Activated T-cell treated with anti-CD3 and anti-CD28 coated beads, Interleukin-2, amount 50 U/mL, for 1 hour (primary cell): ENCODE measurements around the gene HOXC12.

ENCODE experiments used
- DNase-seq: peaks from one replicate; pipeline ENCODE4 v3.0.0-alpha.2; 2020

HOXC12 gene, protein sequence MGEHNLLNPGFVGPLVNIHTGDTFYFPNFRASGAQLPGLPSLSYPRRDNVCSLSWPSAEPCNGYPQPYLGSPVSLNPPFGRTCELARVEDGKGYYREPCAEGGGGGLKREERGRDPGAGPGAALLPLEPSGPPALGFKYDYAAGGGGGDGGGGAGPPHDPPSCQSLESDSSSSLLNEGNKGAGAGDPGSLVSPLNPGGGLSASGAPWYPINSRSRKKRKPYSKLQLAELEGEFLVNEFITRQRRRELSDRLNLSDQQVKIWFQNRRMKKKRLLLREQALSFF

GRCh38 chr12:53954694-53955035 is at the start of gene HOXC12:
HOXC12 (plus strand) TSS chr12:53954903; CDS start chr12:53954930, 27 bp downstream.
- no peak for DNase-seq

- DNase-seq: no peak
Observed at GRCh38 chr12:53907103-53907502, 47.6 kb upstream of the HOXC12 start.

DNA sequence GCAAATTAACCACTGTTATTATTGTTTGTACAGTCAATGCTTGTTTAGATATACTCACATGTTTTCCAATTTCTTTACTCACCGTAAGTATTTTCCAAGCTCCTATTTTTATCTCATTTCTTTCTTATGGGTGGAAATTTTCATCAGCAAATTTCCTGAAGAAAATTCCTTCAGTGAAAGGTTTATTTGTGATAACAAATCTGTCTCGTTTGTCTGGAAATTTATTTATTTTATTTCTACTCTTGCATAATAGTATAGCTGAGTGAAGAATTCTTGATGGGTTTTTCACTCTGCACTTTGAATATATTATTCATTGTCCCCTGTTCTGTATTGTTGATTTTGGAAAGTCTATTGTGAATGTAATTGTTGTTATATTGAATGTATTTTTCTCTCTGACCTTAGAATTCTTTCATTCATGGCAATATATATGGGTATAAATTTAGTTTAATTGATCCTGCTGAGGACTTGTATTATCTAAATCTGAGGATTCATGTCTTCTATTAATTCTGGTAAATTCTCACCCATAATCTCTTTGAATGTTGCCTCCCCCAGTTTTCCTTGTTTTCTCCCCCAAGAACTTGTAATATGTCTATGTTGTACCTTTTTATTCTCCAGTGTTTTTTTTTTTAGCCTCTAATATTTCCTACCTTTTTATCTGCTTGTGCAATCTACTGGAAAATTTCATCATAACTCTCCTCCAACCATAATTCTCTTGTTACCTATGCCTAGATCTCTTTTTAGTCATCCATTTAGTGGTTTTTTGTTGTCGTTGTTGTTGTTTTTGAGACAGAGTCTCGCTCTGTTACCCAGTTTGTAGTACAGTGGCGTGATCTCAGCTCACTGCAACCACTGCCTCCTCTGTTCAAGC is 37.7 kb upstream of the HOXC12 start:
- DNase-seq: no peak

GRCh38 chr12:53924521-53925405 is 29.9 kb upstream of the HOXC12 start:
- no peak for DNase-seq

GRCh38 chr12:53927220-53928029 is 27.3 kb upstream of the HOXC12 start:
- no peak for DNase-seq

DNA sequence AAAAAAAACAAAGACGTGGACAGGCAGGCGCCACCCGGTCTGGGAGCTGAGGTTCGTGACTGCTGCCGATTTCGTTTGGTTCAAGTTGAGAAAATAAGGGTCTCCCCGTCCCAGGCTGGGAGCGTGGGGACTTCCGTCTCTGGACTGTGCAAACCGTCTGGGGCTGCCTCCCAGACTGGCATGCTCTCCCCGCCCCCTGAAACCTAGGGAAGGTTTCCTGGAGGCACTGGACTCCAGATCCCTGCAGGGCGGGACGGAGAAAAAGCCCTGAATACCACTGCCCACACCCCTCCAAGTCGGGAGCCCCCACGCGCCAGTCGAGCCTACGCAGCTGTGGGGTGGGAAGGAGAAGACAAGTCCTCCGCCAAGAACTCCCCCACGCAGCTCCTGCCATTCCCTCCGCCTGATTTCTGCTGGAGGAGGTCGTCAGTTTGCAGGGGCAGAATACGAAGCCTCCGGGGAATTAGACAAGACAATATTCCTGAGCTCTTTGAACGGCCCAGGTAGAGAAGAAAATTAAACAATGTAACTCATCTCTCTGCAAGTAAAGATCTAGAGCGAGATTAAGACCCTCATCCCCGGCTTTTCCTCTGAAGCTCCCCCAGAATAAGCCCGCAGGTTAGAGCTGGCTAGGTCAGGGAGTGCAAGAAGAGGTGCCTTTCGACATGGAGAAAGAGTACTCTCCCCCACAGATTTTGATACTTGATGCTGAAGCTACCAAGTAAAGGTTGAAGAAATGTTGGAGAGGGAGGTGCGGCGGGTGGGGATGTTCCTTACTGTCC is 26.5 kb upstream of the HOXC12 start:
- DNase-seq: no peak

GRCh38 chr12:53929527-53929926 is 25.2 kb upstream of the HOXC12 start:
- no peak for DNase-seq

DNA sequence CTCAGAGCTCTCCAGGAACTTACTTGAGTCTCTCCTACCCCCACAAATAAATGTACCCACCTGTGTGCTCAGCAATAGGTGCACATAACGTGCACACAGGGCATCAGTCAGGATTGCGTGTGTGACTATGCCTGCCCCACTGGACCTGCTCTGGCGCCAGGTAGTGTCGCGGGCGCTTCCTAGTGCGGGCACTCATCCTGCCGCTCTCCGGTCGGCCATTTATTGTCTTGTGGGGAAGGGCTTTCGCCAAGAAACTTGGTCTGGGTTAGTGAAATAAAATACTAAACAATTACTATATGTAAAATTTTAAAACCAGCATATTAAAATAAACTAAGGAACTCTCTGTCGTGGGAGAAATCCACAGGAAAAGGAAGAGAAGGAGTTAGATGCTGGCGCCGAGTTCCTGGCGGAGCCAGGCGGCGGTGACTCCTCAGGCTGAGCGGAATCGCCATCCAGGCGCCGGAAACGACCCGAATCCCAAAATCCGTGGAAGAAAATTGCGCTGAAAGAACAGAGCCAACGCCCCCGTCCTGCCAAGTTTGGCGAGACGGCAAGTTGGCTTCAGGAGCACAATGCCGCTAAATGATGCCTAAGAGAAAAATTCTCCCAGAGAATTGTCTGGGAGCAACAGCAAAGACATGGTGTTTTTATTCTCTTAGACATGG is 24.0 kb upstream of the HOXC12 start:
- DNase-seq: no peak

- no peak for DNase-seq
Observed at GRCh38 chr12:53931844-53932581, 22.7 kb upstream of the HOXC12 start.

- no peak for DNase-seq
Observed at GRCh38 chr12:53932915-53933314, 21.8 kb upstream of the HOXC12 start.

DNA sequence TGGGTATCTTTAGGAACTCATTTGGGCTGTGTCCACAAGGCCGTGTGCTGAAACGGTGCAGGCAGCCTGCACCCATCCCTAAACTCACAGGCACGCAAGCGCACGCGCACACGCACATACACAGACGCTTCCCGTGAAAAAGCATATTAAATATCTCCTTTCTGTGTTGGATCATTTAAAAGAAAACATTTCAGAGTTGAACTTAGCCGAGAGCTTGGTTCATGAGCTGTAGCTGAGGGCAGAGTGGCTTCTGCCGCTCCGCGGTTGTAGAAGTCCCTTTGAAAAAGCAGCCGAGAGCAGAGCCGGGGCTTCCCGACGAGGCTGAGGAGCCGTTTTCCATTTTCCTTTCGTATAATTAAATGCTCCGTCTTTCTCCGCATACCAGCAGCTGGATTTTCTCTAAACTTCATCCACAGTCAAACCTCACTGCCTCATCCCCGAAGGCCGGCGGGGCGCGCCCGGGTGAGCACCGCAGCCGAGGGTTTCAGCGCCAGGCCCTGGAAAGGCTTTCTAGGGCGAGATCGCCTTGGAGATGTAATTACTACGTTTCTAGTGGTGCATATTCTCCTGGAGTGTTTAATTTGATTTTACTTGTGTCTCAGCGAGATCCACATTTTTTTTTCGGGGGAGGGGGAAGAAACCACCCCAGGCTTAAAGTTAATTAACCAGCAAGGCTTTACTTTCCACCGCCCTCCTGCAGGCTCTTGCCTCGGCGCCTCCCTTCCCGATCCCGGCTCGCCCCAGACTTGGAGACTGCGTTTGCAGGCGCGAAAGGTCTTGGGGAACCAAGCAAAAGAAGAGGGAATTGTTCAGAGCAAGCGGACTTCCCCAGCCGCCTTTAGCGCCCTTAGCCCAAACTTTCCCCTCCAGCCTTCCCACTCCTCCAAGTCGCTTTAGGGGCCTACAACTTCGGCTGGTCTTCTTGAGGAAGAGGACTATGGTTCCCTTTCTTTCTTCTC is 19.0 kb upstream of the HOXC12 start:
- DNase-seq: no peak

DNA sequence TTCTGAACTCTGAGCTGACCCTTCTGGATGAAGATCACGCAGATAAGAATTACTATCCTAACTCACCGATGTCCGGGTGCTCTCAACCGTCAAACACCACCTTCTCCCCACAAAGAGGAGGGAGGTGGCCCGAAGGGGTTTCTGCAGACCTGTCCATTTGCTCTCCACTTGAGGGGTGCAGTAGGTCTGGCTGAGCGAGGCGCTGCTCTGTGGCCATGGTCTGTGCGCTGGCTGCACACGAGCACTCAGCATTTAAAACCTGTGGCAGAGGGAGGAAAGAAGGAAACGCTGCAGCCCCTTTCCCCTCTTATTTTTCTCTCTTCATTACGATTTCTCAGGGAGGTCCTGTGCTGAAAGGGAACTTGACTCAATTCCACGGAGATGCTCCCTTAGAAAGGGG is 17.6 kb upstream of the HOXC12 start:
- DNase-seq: no peak

DNA sequence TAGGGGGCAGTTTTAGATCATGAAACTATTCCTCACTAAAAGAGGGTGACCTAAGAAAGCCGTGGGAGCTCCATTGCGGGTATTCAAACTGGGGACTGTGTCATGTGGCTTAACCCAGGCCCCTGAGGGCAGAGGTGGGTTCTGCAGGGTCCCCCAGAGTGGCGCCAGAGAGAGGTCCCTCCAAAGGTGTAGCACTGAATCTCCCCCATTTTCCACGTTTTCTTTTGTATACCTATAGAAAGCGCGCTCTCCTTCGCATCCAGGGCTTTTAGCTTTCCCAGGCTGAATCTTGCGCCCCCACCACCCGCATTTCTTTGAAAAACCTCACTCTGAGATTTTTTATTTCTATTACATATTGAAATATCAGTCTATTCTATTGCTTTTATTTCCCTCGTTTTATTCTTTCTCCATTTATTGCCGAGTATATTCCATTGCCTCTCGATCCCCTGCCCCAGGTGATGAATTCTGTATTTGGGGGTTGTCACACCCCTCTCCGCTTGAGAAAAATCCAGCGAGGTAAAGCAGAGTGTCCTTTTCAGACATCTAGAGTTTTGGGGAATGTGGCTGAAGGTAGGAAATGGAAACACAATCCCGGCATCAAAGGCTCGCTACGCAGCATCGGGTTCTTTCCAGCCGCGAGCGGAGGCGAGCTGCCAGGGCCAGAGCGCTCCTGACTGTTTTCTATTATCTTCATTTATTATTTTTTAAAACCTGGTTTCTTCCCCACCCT is 16.9 kb upstream of the HOXC12 start:
- DNase-seq: no peak

DNA sequence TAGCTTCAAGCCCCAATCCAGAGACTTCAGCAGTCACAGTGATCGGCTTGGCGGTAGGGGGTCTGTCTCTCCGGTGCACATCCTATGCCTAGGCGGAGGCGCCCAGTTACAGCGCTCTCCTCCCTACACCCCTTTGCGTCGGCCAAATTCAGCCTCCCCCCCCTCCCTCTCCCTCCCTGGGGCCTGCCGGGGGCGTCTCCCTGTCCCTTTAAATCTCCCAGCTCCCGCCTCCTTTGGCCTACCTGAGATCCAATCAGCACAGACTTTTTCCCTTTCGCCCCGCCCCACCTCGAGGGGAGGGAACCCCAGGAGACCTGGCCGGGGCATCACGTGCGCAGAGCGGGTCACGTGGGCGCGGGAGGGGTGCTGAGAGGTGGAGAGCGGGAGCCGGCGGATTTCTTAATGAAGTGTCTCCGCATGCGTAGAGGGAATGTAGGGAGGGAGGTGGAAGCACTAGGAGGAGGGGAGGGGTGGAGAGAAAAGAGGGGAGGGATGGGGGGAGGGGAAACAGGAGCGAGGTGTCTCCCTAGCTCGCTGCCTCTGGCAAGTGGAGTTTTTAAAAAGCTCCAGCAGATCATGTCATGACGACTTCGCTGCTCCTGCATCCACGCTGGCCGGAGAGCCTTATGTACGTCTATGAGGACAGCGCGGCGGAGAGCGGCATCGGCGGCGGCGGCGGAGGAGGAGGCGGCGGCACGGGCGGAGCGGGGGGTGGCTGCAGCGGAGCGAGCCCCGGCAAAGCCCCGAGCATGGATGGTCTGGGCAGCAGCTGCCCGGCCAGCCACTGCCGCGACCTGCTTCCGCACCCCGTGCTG is 16.2 kb upstream of the HOXC12 start, which contains the start of gene HOXC13:
HOXC13 (plus strand) TSS at position 506 of the 815 bp plus-strand sequence; CDS start at position 582, 76 bp downstream.
- no peak for DNase-seq

GRCh38 chr12:53939141-53940108 is 15.3 kb upstream of the HOXC12 start:
- no peak for DNase-seq

DNA sequence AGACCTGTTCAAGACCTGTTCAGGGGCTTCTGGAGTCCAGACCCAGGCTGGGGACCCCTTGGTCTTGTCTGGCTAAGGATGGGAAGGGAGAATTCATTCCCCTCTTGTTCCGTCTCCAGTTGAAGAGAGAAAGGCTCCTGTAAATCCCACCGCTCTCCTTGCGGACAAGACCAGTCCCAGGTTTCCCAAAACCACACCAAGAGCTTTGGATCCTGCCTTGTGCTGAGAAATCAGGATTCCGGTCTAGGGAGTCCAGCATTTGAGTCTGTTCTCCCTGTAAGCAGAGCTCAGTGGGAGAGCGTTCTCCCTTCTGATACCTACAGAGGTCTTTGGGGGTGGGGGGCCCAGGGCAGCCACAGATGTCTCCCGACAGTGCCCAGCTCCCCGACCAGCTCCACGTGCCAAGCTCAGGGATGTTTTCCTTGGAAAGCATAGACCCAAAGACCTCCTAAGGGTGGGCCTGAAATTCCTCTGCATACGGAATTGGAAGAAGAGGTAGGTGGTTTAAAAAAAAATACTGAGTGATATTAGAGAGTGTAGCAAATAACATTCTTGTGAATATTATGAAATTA is 14.2 kb upstream of the HOXC12 start:
- no peak for DNase-seq
